Uterus (tissue), 4 donors: ENCODE measurements around the gene UBE2B. TPM values are rescaled to one million over a fixed set of nuclear protein-coding genes. Genes with fewer than 3 reads are reported as not detected.
A peak's percentile ranks its signal among the peaks of the same experiment; 100 is the strongest.
"Not testable (repeated sequence)": the region's sequence is repeated elsewhere in the genome, so short reads cannot be mapped to it uniquely, and the experiment has no call there.

Experiments
- DNase-seq, 2 donors: peaks; one replicate each; pipeline ENCODE4 v3.0.0-alpha.2; 2019 to 2020
- H3K27ac ChIP-seq, 2 donors: fragments of 200-600 bp; sonication (generic); 1 replicate in 1 of 2; 2 replicates in 1 of 2; pipeline ENCODE4 v1.5.1; 2016 to 2018
- H3K27me3 ChIP-seq, 2 donors: fragments of 200-600 bp; sonication (generic); one replicate each; pipeline ENCODE4 v1.5.1; 2018 to 2019; ENCODE audit warnings: control low read depth in 1 of 2
- H3K36me3 ChIP-seq, 2 donors: fragments of 200-600 bp; sonication (generic); one replicate each; pipeline ENCODE4 v1.5.1; 2019; ENCODE audit warnings: control low read depth in 1 of 2
- H3K4me1 ChIP-seq, 2 donors: fragments of 200-600 bp; sonication (generic); one replicate each; pipeline ENCODE4 v1.5.1; 2018 to 2019; ENCODE audit warnings: control low read depth in 1 of 2
- H3K4me3 ChIP-seq, 2 donors: fragments of 200-600 bp; sonication (generic); 1 replicate in 1 of 2; 2 replicates in 1 of 2; pipeline ENCODE4 v1.5.1; 2018 to 2019; ENCODE audit warnings: mild to moderate bottlenecking in 1 of 2
- H3K9me3 ChIP-seq, 2 donors: fragments of 200-600 bp; sonication (generic); one replicate each; pipeline ENCODE4 v1.5.1; 2019; ENCODE audit warnings: control low read depth in 1 of 2
- POLR2A ChIP-seq, 2 donors: fragments of 450-650 bp; IDR thresholded peaks; one replicate each; pipeline ENCODE4 v1.6.1; 2016; ENCODE audit warnings: antibody characterized with exemption in 2 of 2, mild to moderate bottlenecking in 1 of 2, moderate library complexity in 1 of 2
- intact Hi-C: fragments of 100-400 bp; cut with DNase I; formaldehyde crosslinking; loops from one replicate; pipeline ENCODE4 v1.15.1; 2023; ENCODE audit warnings: low total_unique reads
- total RNA-seq, 4 donors: library from RNA; depleted of rRNA in 3 of 4; stranded (reverse); fragments of >200 nt in 3 of 4; gene quantifications; one replicate each; pipeline versions ENCODE4 v1.1.0 to v1.2.4, GENCODE V29; 2014 to 2023
- TF ChIP-seq, protein P1 (sequence below), 4 experiments: fragments of 200-600 bp in 2 of 4; fragments of 450-650 bp in 2 of 4; sonication (generic) in 2 of 4; IDR thresholded peaks; one replicate each; pipeline ENCODE4 v1.5.1; 2016 to 2019; ENCODE audit warnings: antibody characterized with exemption in 4 of 4, mild to moderate bottlenecking in 2 of 4, moderate library complexity in 1 of 4
- donor health status: DM: yes; HTN: yes; CAD: no.

Gene UBE2B
- 100 to 1,000 TPM in 1 of 4 donors, 10 to 100 TPM in 3; 44.5 to 109 (median 65.5) TPM for total RNA-seq

DNA sequence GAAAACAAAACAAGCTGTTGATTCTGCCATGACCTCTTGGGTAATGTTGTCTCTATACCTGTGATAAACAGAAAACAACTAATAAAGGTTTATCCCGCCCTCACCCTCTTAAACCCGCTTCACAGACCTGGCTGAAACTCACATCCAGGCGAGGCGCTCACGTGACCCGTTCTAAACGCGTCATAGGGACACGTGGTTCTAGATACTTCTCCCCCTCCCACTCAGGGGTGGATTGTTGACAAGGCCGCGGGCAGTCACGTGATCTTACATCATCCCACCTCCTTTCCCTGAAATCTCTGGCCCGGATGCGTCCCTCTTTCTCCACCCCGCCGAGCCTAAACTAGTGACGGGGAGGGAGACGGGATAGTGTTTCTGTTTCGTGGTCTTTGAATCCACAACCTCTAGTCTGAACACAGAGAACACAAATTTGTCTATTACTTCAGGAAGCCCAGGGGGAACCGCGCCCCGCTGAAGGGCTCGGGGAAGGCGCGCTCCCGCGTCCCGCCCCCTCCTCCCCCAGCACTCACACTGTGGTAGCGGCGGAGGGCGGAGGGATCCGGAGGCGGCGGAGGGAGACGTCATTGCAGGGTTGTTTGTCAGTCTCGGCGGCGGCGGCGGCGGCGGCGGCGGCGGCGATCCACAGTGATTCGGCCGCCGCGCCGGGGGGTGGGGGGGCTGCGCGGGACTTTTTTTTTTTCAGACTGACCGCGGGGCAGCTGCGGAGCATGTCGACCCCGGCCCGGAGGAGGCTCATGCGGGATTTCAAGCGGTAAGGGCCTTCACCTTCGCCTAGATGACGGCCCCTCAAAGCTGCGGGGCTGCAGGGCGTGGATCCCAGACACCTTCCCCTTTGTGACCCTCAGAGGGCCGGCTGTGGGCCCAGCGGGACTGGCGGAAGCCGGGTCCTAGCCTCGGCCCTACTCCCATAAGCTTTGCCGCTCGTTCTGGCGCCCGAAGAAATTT, at the start of gene UBE2B:
Gene UBE2B, plus strand, starts transcription at position 699 of the 963 bp plus-strand sequence. Its CDS starts 27 bp downstream, at position 726.
- Histone ChIP-seq H3K27me3 (no peaks in the 10 kb centered on the region), H3K4me1 (peaks cover 0 to 1% of the 10 kb centered on the region in 2 donors), H3K9me3 (no peaks in the 10 kb centered on the region), H3K4me3 (peak within 1 kb of the TSS; percentile 77 to 89), H3K36me3 (no peaks in the 10 kb centered on the region), H3K27ac (peak within 1 kb of the TSS; percentile 96 to 99)
- peak; percentile 73 to 91 for TF ChIP-seq POLR2A (IDR thresholded peaks at IDR 0.05)
- TF ChIP-seq, protein P1, sequence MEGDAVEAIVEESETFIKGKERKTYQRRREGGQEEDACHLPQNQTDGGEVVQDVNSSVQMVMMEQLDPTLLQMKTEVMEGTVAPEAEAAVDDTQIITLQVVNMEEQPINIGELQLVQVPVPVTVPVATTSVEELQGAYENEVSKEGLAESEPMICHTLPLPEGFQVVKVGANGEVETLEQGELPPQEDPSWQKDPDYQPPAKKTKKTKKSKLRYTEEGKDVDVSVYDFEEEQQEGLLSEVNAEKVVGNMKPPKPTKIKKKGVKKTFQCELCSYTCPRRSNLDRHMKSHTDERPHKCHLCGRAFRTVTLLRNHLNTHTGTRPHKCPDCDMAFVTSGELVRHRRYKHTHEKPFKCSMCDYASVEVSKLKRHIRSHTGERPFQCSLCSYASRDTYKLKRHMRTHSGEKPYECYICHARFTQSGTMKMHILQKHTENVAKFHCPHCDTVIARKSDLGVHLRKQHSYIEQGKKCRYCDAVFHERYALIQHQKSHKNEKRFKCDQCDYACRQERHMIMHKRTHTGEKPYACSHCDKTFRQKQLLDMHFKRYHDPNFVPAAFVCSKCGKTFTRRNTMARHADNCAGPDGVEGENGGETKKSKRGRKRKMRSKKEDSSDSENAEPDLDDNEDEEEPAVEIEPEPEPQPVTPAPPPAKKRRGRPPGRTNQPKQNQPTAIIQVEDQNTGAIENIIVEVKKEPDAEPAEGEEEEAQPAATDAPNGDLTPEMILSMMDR (IDR thresholded peaks at IDR 0.05), result peak in 2 of 4 experiments; percentile 19 to 25
- intact Hi-C loops, result loop anchor here (5.0 kb wide), 1 partner anchor 151 kb away; no protein-coding TSS in a partner anchor
- peak; percentile 96 to 100 for DNase-seq

DNA sequence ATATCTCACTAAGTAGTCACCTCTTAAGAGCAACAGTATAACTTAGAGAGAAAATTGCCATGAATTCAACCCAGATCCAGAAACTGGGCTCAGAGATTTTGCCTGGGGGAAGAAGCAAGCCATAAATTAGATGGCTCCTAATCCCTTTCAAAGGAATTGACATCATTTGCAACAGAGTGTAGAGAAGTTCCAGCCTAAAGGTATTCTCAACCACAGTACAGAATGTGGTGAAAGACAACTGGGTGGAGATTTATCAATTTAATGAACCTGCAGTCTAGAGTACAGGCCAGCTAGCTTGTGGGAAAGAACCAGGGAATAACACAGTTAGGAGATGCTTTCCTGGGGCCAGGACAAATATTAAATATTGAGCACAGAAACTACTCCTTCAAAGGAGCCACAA, 44.0 kb upstream of the UBE2B start:
- Histone ChIP-seq H3K4me1 (no peaks in the 10 kb centered on the region), H3K27ac (no peak overlapping the region), H3K4me3 (no peak overlapping the region), H3K27me3 (no peaks in the 10 kb centered on the region), H3K9me3 (peaks cover 0 to 13% of the 10 kb centered on the region in 2 donors), H3K36me3 (no peaks in the 10 kb centered on the region)
- TF ChIP-seq, protein P1 (IDR thresholded peaks at IDR 0.05), result no peak
- no peak for TF ChIP-seq POLR2A (IDR thresholded peaks at IDR 0.05)
- intact Hi-C loops, result no loop called here
- DNase-seq, result no peak

DNA sequence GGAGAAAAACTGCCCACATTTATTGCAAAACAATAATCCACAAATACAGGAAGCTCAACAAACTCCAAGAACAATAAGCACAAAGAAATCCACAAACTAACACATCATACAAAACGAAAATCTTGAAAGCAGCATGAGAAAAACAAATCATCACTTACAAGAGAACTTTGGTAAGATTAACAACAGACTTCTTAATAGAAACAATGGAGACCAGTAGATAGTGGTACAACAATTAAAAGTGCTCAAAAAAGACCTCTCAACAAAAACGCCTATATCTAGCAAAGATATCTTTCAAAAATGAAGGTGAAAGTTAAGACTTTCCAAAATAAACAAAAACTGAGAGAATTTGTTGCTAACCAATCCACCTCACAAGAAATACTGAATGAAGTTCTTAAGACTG, 42.8 kb upstream of the UBE2B start:
- no peak for DNase-seq
- no peaks in the 10 kb centered on the region for H3K36me3 ChIP-seq
- no peak for TF ChIP-seq POLR2A (IDR thresholded peaks at IDR 0.05)
- TF ChIP-seq, protein P1 (IDR thresholded peaks at IDR 0.05), result no peak
- no peak overlapping the region for H3K4me3 ChIP-seq
- no peak overlapping the region for H3K27ac ChIP-seq
- no peaks in the 10 kb centered on the region for H3K27me3 ChIP-seq
- intact Hi-C loops, result no loop called here
- peaks cover 0 to 13% of the 10 kb centered on the region in 2 donors for H3K9me3 ChIP-seq
- no peaks in the 10 kb centered on the region for H3K4me1 ChIP-seq

DNA sequence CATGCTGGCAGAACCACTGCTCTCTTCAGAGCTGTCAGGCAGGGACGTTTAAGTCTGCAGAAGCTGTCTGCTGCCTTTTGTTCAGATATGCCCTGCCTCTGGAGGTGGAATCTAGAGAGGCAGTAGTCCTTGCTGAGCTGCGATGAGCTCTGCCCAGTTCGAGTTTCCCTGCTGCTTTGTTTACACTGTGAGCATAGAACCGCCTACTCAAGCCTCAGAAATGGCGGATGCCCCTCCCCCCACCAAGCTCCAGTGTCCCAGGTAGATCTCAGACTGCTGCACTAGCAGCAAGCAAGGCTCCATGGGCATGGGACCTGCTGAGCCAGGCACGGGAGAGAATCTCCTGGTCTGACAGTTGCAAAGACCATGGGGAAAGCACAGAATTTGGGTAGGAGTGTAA, 34.5 kb upstream of the UBE2B start:
- H3K27ac ChIP-seq, H3K36me3 ChIP-seq, H3K4me3 ChIP-seq, H3K4me1 ChIP-seq, H3K27me3 ChIP-seq, DNase-seq, H3K9me3 ChIP-seq, intact Hi-C loops: not testable (repeated sequence)

DNA sequence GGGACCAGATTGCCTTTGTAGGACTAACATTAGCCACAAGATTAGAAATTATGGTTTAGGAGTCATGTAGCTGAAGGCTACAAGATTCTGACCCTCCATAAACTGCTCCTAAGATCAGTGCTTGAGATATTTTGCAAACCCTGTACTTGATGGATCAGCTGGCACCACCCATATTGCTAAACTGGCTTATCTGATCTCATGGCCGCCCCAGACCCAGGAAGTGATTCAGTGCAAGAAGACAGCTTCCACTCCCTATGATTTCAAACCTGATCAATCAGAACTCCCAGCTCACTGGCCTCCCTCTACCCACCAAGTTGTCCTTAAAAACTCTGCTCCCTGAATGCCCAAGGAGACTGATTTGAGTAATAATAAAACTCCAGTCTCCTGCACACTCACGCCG, 27.9 kb upstream of the UBE2B start:
- intact Hi-C loops, H3K9me3 ChIP-seq, H3K36me3 ChIP-seq, DNase-seq, H3K4me1 ChIP-seq, H3K27ac ChIP-seq, H3K27me3 ChIP-seq, H3K4me3 ChIP-seq: not testable (repeated sequence)

DNA sequence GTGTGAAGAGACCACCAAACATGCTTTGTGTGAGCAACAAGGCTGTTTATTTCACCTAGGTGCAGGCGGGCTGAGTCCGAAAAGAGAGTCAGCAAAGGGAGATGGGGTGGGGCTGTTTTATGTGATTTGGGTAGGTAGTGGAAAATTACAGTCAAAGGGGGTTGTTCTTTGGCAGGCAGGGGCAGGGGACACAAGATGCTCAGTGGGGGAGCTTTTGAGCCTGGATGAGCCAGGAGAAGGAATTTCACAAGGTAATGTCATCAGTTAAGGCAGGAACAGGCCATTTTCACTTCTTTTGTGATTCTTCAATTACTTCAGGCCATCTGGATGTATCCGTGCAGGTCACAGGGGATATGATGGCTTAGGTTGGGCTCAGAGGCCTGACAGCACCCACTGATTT, 25.9 kb upstream of the UBE2B start:
- H3K27ac ChIP-seq, H3K4me1 ChIP-seq, H3K4me3 ChIP-seq, intact Hi-C loops, DNase-seq, H3K9me3 ChIP-seq, H3K27me3 ChIP-seq, H3K36me3 ChIP-seq: not testable (repeated sequence)
